SIG-M5 treated with dmso at 0.1 percent for 504 hours (cell line): Measurements from ENCODE around the gene PTPRC.
"Not testable (repeated sequence)": the region's sequence is repeated elsewhere in the genome, so short reads cannot be mapped to it uniquely, and the experiment has no call there.

Experiments used
- DNase-seq: peaks from one replicate; lab custom pipeline; 2025; ENCODE audit not compliant: unreplicated experiment; lab: John Stamatoyannopoulos, UW

The PTPRC gene

GRCh38 chr1:198638894-198639635 is at the start of gene PTPRC:
PTPRC (plus strand) TSS chr1:198639040; CDS start chr1:198639269, 229 bp downstream.
- DNase-seq: peak; percentile 99

- no peak for DNase-seq
Observed at GRCh38 chr1:198590454-198590853, 48.4 kb upstream of the PTPRC start.

- DNase-seq: no peak
Observed at GRCh38 chr1:198595765-198596164, 43.1 kb upstream of the PTPRC start.

GRCh38 chr1:198597690-198598430 is 41.0 kb upstream of the PTPRC start:
- no peak for DNase-seq

- DNase-seq: peak; percentile 12
Observed at GRCh38 chr1:198598796-198599321, 40.0 kb upstream of the PTPRC start.

GRCh38 chr1:198599749-198600148 is 39.1 kb upstream of the PTPRC start:
- no peak for DNase-seq

- DNase-seq: no peak
Observed at GRCh38 chr1:198600906-198601305, 37.9 kb upstream of the PTPRC start.

GRCh38 chr1:198601310-198601709 is 37.5 kb upstream of the PTPRC start:
- not testable (repeated sequence) for DNase-seq

- DNase-seq: no peak
Observed at GRCh38 chr1:198601936-198602889, 36.6 kb upstream of the PTPRC start.

GRCh38 chr1:198604975-198605374 is 33.9 kb upstream of the PTPRC start:
- no peak for DNase-seq

- no peak for DNase-seq
Observed at GRCh38 chr1:198605406-198605805, 33.4 kb upstream of the PTPRC start.

GRCh38 chr1:198606020-198606438 is 32.8 kb upstream of the PTPRC start:
- no peak for DNase-seq

GRCh38 chr1:198607714-198608113 is 31.1 kb upstream of the PTPRC start:
- no peak for DNase-seq

GRCh38 chr1:198610362-198610761 is 28.5 kb upstream of the PTPRC start:
- DNase-seq: no peak

- no peak for DNase-seq
Observed at GRCh38 chr1:198611219-198611618, 27.6 kb upstream of the PTPRC start.

GRCh38 chr1:198612471-198613260 is 26.2 kb upstream of the PTPRC start:
- no peak for DNase-seq

- no peak for DNase-seq
Observed at GRCh38 chr1:198617406-198617805, 21.4 kb upstream of the PTPRC start.

GRCh38 chr1:198619375-198620140 is 19.3 kb upstream of the PTPRC start:
- no peak for DNase-seq

GRCh38 chr1:198620218-198620617 is 18.6 kb upstream of the PTPRC start:
- no peak for DNase-seq
